GM12878 (cell line): Measurements from ENCODE around the gene SPOCK1. TPM values are rescaled to one million over a fixed set of nuclear protein-coding genes. Genes with fewer than 3 reads are reported as not detected.

Source experiments
- ASH2L ChIP-seq: fragments of 300-600, 200-600 bp; sonication (generic); IDR thresholded peaks from 2 replicates; pipeline ENCODE4 v1.6.1; 2017; ENCODE audit warnings: low read depth, mild to moderate bottlenecking, borderline replicate concordance
- ATF3 ChIP-seq: IDR thresholded peaks from 2 replicates; pipeline ENCODE4 v1.6.1; 2011; ENCODE audit warnings: low read depth, mild to moderate bottlenecking, low read length, moderate library complexity, borderline replicate concordance; ENCODE audit errors: extremely low read depth
- BMI1 ChIP-seq: fragments of 450-650 bp; IDR thresholded peaks from 2 replicates; pipeline ENCODE4 v1.6.1; 2016; ENCODE audit warnings: mild to moderate bottlenecking, moderate library complexity, borderline replicate concordance
- ELK1 ChIP-seq: IDR thresholded peaks from 2 replicates; pipeline ENCODE4 v1.6.1; 2012; ENCODE audit warnings: low read depth, low read length, improper control_type of control experiment
- PML ChIP-seq: IDR thresholded peaks from 2 replicates; pipeline ENCODE4 v1.6.1; 2012; ENCODE audit warnings: low read length, inconsistent platforms
- SMAD5 ChIP-seq: IDR thresholded peaks from 2 replicates; pipeline ENCODE4 v1.6.1; 2016; ENCODE audit warnings: antibody characterized with exemption, low read depth
- ZNF592 ChIP-seq: fragments of 450-650 bp; IDR thresholded peaks from 2 replicates; pipeline ENCODE4 v1.6.1; 2017; ENCODE audit warnings: mild to moderate bottlenecking, moderate library complexity
- ZNF687 ChIP-seq: fragments of 450-650 bp; IDR thresholded peaks from 2 replicates; pipeline ENCODE4 v1.6.1; 2017; ENCODE audit warnings: mild to moderate bottlenecking, moderate library complexity
- polyA plus RNA-seq, 11 experiments: library from polyadenylated mRNA; depleted of rRNA in 4 of 11; unstranded in 6 of 11; stranded (reverse) in 5 of 11; fragments of >200 nt; fragmentation: Nextera tagmentation in 4 of 11; fragmentation: Illumina TruSeq in 1 of 11; extraction: Ambion mirVana in 4 of 11; extraction: Trizol in 1 of 11; gene quantifications; 1 replicate in 1 of 11; 2 replicates in 10 of 11; pipeline versions ENCODE4 v1.2.1 to v1.2.3, GENCODE V29; 2011 to 2016; ENCODE audit warnings: inconsistent platforms in 2 of 11, missing spikeins in 2 of 11, low read depth in 1 of 11
- total RNA-seq, 4 experiments: library from RNA; depleted of rRNA in 3 of 4; stranded (reverse); fragments of >200 nt in 3 of 4; fragmentation: Illumina TruSeq in 1 of 4; extraction: Trizol in 1 of 4; gene quantifications; 2 replicates each; pipeline versions ENCODE4 v1.2.1 to v1.2.3, GENCODE V29; 2013 to 2021

Gene SPOCK1
- total and polyA plus RNA-seq, 10 of the 15 experiments (the other 5 are each of a cell fraction or from before 2014, with no cell fraction given), result 0.06 to 0.68 (median 0.25) TPM; not detected in 3

GRCh38 chr5:137531266-137531665 lies 32.1 kb upstream of the SPOCK1 start (continued):
- TF ChIP-seq ZNF592 (no peak), ELK1 (no peak), PML (no peak), ATF3 (no peak), ASH2L (no peak), ZNF687 (no peak), SMAD5 (no peak), BMI1 (no peak)
